ENCODE measurements around the gene PTMA.

GRCh38 chr2:231693956-231694355 is 14.4 kb upstream of the PTMA start:
- TF ChIP-seq CTCF (IDR thresholded peaks at IDR 0.05): no peak
- TF ChIP-seq POLR2A (IDR thresholded peaks at IDR 0.05): no peak

All from heart left ventricle (tissue), 13 donors.